HG03039 (cell line): ENCODE data around the gene RNLS.
A peak's percentile ranks its signal among the peaks of the same experiment; 100 is the strongest.
"Not testable (repeated sequence)": the region's sequence is repeated elsewhere in the genome, so short reads cannot be mapped to it uniquely, and the experiment has no call there.

Experiments
- ATAC-seq: cut with Tn5 transposase; IDR thresholded peaks from one replicate; pipeline ENCODE4 v1.9.1; 2021; ENCODE audit warnings: mild to moderate bottlenecking, moderate library complexity; ENCODE audit not compliant: unreplicated experiment

Gene RNLS

GRCh38 chr10:88312855-88313254 is 270.3 kb downstream of the RNLS start:
- no peak for ATAC-seq

DNA sequence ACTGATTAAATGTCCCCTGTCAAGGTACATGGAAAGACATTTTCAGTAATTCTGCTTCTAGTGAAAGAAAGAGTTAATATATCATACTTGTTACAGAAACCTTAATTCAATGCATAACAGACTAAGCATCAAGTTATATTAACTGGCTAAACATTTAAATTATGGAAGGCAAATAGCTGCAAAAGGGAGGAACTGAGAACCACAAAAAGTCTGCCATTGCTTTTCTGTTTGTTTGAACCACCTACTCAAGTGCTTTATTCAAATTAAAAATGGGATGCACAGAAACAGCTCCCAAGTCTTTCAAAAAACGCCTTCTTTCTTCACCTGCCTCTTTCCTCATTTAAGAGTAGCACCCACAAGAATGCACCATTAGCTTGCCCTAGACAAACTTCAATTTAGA is 271.9 kb downstream of the RNLS start:
- ATAC-seq: no peak

GRCh38 chr10:88309365-88309764 is 273.8 kb downstream of the RNLS start:
- no peak for ATAC-seq

GRCh38 chr10:88308361-88308760 is 274.8 kb downstream of the RNLS start:
- not testable (repeated sequence) for ATAC-seq

GRCh38 chr10:88299787-88300186 is 283.3 kb downstream of the RNLS start:
- no peak for ATAC-seq

DNA sequence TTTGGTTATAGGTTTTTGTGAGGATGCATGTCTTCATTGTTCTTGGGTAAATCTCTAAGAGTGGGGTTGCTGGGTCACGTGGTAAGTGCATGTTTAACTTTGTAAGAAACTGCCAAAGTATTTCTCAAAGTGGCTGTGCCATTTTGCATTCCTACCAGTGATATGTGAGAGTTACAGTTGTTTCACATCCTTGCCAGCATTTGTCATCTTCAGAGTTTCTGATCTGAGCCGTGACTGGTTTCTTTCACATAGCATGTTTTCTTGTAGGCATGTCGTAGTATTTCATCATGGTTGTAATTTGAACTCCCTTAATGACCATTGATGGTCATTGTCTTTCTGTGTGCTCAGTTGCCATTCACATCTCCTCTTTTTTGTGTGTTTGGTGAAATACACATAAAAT is 286.0 kb downstream of the RNLS start:
- ATAC-seq: no peak

DNA sequence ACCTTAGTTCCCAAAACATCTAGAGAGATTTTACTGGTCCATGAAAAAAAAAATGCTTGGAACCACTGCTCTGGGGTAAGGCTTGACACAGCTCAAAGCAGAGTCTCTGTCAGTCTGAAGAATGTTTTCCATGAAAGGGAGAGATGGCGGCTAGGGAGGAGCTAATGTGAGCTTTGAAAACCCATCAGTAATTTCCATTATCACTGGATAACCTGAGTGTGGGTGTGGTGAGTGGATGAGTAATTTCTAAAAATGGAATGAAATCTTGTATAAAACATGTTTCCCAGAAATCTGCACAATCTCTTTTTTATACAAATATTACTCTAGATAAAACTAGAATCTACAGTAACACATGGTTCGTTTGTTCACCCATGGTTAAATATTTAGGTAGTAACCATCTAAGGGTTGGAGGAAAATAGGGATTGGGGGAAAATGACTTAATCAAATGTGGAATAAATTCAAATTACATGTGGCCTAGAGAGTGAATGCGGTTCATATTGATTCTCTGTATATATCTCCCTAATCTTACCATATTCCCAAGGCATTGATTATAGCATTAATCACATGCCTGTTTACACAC is 289.4 kb downstream of the RNLS start:
- no peak for ATAC-seq

- no peak for ATAC-seq
Measured at GRCh38 chr10:88293073-88293472, 290.0 kb downstream of the RNLS start.

- ATAC-seq: no peak
Measured at GRCh38 chr10:88292185-88292514, 291.0 kb downstream of the RNLS start.

DNA sequence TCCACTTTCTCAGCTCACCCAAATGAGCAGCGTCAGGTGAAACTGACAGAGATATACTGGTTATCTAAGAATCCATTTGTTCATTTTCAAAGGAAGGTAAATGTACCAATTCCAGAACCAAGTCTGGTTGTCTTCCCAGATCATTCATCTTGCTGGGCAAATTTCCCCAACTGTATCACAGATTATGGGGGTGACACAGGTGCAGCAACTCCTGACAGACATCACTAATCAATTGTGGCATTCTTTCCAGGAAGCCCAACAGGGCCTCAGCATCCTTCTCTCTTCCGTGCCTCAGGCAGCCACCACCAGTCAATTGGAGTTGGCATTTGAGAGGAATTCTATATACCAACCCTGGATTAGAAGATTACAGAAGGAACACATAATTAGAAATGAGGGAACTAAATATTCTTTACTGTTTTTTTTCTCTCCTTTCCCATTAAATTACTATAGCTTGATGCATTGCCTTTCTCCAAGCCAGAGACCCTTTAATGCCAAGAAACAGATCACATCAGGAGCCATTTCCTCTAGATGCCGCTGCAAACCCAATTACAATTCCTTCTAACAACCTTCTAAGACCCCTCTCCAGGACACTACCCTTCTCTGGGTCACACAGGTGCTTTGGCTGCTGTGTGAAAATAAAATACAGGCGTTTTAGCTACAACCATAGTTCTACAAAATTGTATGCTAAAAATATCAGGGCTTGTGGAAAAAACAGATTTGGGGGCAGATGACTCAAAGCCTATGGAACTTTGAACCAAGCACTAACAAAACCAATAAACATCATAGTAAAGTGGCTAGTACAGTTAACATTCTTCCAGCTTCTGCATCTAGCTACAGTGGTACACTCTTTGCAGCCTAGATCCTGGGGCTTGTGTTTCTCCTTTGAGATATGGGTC is 291.6 kb downstream of the RNLS start:
- ATAC-seq: no peak

- no peak for ATAC-seq
Measured at GRCh38 chr10:88289342-88289741, 293.8 kb downstream of the RNLS start.

DNA sequence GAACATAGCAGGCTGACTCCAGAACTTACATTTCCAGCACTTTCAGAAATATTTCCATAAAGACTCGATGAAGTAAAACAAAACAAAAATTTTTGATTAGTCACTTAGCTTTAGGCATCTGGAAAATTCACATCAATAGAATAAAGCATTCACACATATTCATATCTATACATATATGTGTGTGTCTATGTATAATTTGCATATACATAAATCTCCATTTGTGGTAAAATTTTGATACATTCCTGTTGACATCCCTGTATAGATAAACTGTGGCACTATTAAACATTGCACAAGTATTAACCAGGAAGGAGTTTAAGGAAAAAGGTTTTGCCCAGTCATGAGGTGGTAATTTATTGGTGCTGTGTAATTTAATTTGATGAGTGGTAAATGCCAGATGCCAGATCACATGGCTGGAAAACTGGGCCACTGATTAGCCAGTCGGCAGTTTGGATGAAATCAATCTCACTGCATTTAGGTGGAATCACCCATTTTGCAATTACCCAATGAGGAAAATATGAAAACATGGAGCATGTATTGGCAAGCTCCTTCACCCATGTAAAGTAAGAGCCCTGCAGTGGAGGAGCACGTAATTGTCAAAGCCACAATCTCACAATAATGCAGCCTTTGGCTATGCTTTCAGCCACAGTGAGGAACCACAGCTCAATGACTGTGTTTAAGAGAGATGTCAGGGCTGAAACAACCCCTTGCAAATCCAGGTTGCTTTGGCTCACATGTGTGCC is 294.6 kb downstream of the RNLS start:
- no peak for ATAC-seq

GRCh38 chr10:88286030-88286429 is 297.1 kb downstream of the RNLS start:
- ATAC-seq: no peak

GRCh38 chr10:88281592-88282347 is 301.3 kb downstream of the RNLS start:
- no peak for ATAC-seq

- ATAC-seq: no peak
Measured at GRCh38 chr10:88280518-88280917, 302.6 kb downstream of the RNLS start.

GRCh38 chr10:88278912-88279311 is 304.2 kb downstream of the RNLS start:
- no peak for ATAC-seq

DNA sequence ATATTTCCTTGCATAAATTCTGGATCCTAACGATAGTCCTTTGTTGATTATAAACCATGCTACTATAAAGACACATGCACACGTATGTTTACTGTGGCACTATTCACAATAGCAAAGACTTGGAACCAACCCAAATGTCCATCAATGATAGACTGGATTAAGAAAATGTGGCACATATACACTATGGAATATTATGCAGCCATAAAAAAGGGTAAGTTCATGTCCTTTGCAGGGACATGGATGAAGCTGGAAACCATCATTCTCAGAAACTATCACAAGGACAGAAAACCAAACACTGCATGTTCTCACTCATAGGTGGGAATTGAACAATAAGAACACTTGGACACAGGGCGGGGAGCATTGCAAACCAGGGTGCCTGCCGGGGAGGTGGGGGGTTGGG is 306.2 kb downstream of the RNLS start:
- ATAC-seq: not testable (repeated sequence)

GRCh38 chr10:88274286-88274685 is 308.8 kb downstream of the RNLS start:
- no peak for ATAC-seq

- ATAC-seq: no peak
Measured at GRCh38 chr10:88273567-88273966, 309.6 kb downstream of the RNLS start.

GRCh38 chr10:88271761-88272543 is 311.2 kb downstream of the RNLS start:
- ATAC-seq: peak; percentile 26
